ENCODE data around the gene KRT15. TPM values are rescaled to one million over a fixed set of nuclear protein-coding genes. Genes with fewer than 3 reads are reported as not detected.

KRT15 gene
- total RNA-seq, 2 experiments from 2014 or later = not detected

DNA sequence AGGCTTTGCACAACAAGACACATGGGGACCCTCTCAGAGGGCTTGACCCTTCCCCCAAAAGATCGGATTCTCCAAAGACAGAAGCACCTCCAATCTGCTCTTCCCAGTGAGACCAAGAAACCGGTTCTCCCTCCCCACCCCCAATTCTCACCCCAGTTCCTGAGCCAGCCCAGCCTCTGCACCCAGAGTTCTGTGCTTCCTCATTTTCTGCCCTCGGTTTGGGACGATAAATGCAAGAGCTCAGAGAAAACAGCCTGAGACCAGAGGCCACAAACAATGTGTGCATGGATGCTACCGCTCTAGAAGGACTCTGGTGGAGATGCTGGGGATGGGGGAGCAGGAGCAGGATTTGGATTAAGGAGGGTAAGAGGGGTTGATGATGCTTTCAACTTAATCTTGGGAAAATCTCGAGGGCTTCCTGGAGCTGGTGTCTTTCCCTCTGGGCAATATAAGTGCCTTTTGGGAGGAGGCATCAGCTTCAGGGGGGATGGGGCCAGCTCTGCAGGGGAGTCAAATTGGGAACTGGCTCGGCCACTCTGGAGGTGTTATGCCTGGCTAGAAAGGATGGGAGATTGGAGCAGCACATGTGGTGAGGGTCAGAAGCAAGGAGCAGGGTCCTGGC lies 6.0 kb downstream of the KRT15 start:
- intact Hi-C loops (cut with micrococcal nuclease; ENCODE audit: unreplicated experiment) = no loop called here
- TF ChIP-seq, protein P1, sequence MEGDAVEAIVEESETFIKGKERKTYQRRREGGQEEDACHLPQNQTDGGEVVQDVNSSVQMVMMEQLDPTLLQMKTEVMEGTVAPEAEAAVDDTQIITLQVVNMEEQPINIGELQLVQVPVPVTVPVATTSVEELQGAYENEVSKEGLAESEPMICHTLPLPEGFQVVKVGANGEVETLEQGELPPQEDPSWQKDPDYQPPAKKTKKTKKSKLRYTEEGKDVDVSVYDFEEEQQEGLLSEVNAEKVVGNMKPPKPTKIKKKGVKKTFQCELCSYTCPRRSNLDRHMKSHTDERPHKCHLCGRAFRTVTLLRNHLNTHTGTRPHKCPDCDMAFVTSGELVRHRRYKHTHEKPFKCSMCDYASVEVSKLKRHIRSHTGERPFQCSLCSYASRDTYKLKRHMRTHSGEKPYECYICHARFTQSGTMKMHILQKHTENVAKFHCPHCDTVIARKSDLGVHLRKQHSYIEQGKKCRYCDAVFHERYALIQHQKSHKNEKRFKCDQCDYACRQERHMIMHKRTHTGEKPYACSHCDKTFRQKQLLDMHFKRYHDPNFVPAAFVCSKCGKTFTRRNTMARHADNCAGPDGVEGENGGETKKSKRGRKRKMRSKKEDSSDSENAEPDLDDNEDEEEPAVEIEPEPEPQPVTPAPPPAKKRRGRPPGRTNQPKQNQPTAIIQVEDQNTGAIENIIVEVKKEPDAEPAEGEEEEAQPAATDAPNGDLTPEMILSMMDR (conservative IDR thresholded peaks at IDR 0.05; ENCODE audit: low read length) = no peak
- TF ChIP-seq EZH2phosphoT487 (IDR thresholded peaks at IDR 0.05; ENCODE audit: borderline replicate concordance, low read depth, low read length) = no peak
- no peak overlapping the region for H3K4me3 ChIP-seq (ENCODE audit: low read depth, low read length, poor library complexity, severe bottlenecking)
- ChIA-PET CTCF (ENCODE audit: unreplicated experiment) (no interaction called here), POLR2A (no interaction called here)
- no peak for DNase-seq (ENCODE audit: low spot score)
- no peak overlapping the region for H2AFZ ChIP-seq (ENCODE audit: low read length)
- H3K27ac ChIP-seq (ENCODE audit: low read depth, low read length, poor library complexity, severe bottlenecking) = no peak overlapping the region
- no peaks in the 10 kb centered on the region for H3K36me3 ChIP-seq (ENCODE audit: insufficient read depth, low read length)
- BruUV-seq (replicated peaks) = no TSS peak
- H3K79me2 ChIP-seq (ENCODE audit: insufficient read depth, low read depth, low read length) = no peaks in the 10 kb centered on the region
- H3K4me2 ChIP-seq (ENCODE audit: low read length) = no peak overlapping the region
- H3K4me1 ChIP-seq (ENCODE audit: insufficient read depth, low read length, poor library complexity, severe bottlenecking) = no peaks in the 10 kb centered on the region
- no peaks in the 10 kb centered on the region for H4K20me1 ChIP-seq (ENCODE audit: insufficient read depth, low read length)
- H3K9me2 ChIP-seq (ENCODE audit: insufficient read depth, low read length) = no peaks in the 10 kb centered on the region
- no peaks in the 10 kb centered on the region for H3K9me3 ChIP-seq (ENCODE audit: low read length)

DNA sequence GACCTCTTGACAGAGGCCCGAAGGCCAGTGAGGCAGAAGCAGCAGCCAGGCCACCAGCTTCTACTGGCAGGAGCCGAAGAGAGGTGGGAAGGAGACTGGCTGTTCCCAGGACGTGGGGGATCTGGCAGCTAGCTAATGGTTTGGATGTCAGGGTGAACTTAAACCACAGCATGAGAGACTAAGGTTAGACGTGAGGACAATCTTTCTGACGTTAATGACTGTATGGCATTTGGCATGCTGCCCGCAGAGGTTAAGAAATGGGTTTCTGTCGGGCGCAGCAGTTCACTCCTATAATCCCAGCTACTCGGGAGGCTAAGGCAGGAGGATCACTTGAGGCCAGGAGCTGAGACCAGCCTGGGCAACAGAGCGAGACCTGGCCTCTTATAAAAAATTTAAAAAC lies 7.0 kb downstream of the KRT15 start:
- H3K27ac ChIP-seq (ENCODE audit: low read depth, low read length, poor library complexity, severe bottlenecking) = no peak overlapping the region
- H3K4me2 ChIP-seq (ENCODE audit: low read length) = no peak overlapping the region
- TF ChIP-seq, protein P1 (conservative IDR thresholded peaks at IDR 0.05; ENCODE audit: low read length) = no peak
- no peak for TF ChIP-seq EZH2phosphoT487 (IDR thresholded peaks at IDR 0.05; ENCODE audit: borderline replicate concordance, low read depth, low read length)
- DNase-seq (ENCODE audit: low spot score) = no peak
- H3K79me2 ChIP-seq (ENCODE audit: insufficient read depth, low read depth, low read length) = no peaks in the 10 kb centered on the region
- ChIA-PET POLR2A (no interaction called here), CTCF (ENCODE audit: unreplicated experiment) (no interaction called here)
- no peaks in the 10 kb centered on the region for H3K9me3 ChIP-seq (ENCODE audit: low read length)
- intact Hi-C loops (cut with micrococcal nuclease; ENCODE audit: unreplicated experiment) = no loop called here
- no peaks in the 10 kb centered on the region for H3K4me1 ChIP-seq (ENCODE audit: insufficient read depth, low read length, poor library complexity, severe bottlenecking)
- BruUV-seq (replicated peaks) = no TSS peak
- no peaks in the 10 kb centered on the region for H3K9me2 ChIP-seq (ENCODE audit: insufficient read depth, low read length)
- no peaks in the 10 kb centered on the region for H4K20me1 ChIP-seq (ENCODE audit: insufficient read depth, low read length)
- H3K36me3 ChIP-seq (ENCODE audit: insufficient read depth, low read length) = no peaks in the 10 kb centered on the region
- no peak overlapping the region for H3K4me3 ChIP-seq (ENCODE audit: low read depth, low read length, poor library complexity, severe bottlenecking)
- H2AFZ ChIP-seq (ENCODE audit: low read length) = no peak overlapping the region

DNA sequence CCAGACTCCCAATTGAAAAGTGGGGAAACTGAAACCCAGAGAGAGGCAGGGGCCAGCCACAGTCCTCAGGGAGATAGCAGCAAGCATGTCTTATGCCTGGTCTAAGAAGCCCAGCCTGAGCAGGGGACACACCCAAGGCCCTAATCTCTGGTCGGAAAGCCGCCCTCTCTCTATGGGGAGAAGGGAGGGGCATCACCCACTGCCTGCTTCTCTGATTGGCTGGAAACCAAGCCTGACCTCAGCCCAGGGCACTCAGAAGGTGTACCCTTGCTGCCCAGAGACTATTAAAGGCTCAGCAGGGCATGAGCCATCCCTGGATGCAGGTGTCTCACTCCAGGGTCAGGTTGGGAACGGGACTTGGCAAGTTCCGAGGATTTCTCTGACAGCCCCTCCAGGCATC lies 7.6 kb downstream of the KRT15 start:
- H3K9me3 ChIP-seq (ENCODE audit: low read length) = no peaks in the 10 kb centered on the region
- H4K20me1 ChIP-seq (ENCODE audit: insufficient read depth, low read length) = no peaks in the 10 kb centered on the region
- DNase-seq (ENCODE audit: low spot score) = no peak
- H3K27ac ChIP-seq (ENCODE audit: low read depth, low read length, poor library complexity, severe bottlenecking) = no peak overlapping the region
- no peak overlapping the region for H3K4me3 ChIP-seq (ENCODE audit: low read depth, low read length, poor library complexity, severe bottlenecking)
- no peaks in the 10 kb centered on the region for H3K79me2 ChIP-seq (ENCODE audit: insufficient read depth, low read depth, low read length)
- H3K9me2 ChIP-seq (ENCODE audit: insufficient read depth, low read length) = no peaks in the 10 kb centered on the region
- BruUV-seq (replicated peaks) = no TSS peak
- intact Hi-C loops (cut with micrococcal nuclease; ENCODE audit: unreplicated experiment) = no loop called here
- POLR2A ChIA-PET = no interaction called here
- CTCF ChIA-PET (ENCODE audit: unreplicated experiment) = no interaction called here
- no peak overlapping the region for H2AFZ ChIP-seq (ENCODE audit: low read length)
- H3K4me1 ChIP-seq (ENCODE audit: insufficient read depth, low read length, poor library complexity, severe bottlenecking) = no peaks in the 10 kb centered on the region
- no peaks in the 10 kb centered on the region for H3K36me3 ChIP-seq (ENCODE audit: insufficient read depth, low read length)
- no peak overlapping the region for H3K4me2 ChIP-seq (ENCODE audit: low read length)
- TF ChIP-seq, protein P1 (conservative IDR thresholded peaks at IDR 0.05; ENCODE audit: low read length) = no peak
- TF ChIP-seq EZH2phosphoT487 (IDR thresholded peaks at IDR 0.05; ENCODE audit: borderline replicate concordance, low read depth, low read length) = no peak

All from OCI-LY7 (cell line).